ENCODE results near the gene TCF7L1.
A peak's percentile ranks its signal among the peaks of the same experiment; 100 is the strongest.

Gene TCF7L1

GRCh38 chr2:85163675-85164074 is 30.5 kb downstream of the TCF7L1 start:
- no peak; the same call in 2 of the 3 replicates for ATAC-seq

DNA sequence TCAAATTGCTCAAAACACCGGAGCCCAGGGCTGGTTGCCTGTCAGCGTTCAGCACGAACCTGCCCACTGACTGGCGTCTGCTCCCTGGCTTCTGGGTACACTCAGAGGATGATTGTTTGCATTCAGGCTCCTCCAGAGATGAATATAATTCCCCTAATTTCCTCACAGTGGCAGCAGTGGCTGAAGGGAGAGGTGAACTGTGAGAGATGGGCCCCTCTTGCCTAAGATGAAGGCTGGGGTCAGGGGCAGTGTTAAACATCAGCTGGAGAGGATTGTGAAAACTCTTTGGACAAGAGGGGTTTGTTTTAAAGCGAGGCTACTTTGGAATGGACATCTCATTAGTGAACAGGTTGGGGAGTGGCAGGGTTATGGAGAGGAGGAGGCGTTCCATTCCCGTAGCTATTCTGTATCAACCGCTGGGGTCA is 31.0 kb downstream of the TCF7L1 start:
- TF ChIP-seq TOX (CRISPR knock-in tag; IDR thresholded peaks at IDR 0.05; ENCODE audit: borderline replicate concordance) = no peak
- no peak for TF ChIP-seq ZC3H10 (CRISPR knock-in tag; IDR thresholded peaks at IDR 0.05)
- TF ChIP-seq ZFP30 (CRISPR knock-in tag; IDR thresholded peaks at IDR 0.05) = no peak
- no peak for TF ChIP-seq ZFP3 (CRISPR knock-in tag; IDR thresholded peaks at IDR 0.05)
- TF ChIP-seq ZNF70 (CRISPR knock-in tag; IDR thresholded peaks at IDR 0.05) = no peak
- peak; percentile 31; the same call in 1 of the 3 replicates for ATAC-seq

More at GRCh38 chr2:85163675-85164074, 30.5 kb downstream of the TCF7L1 start:
- no peak for TF ChIP-seq GLIS3 (CRISPR knock-in tag; IDR thresholded peaks at IDR 0.05)
- TF ChIP-seq ZNF565 (CRISPR knock-in tag; conservative IDR thresholded peaks at IDR 0.05; ENCODE audit: low read depth) = no peak
- no peak for TF ChIP-seq TCF4 (CRISPR knock-in tag; IDR thresholded peaks at IDR 0.05; ENCODE audit: borderline replicate concordance)
- no peak for TF ChIP-seq ZNF70 (CRISPR knock-in tag; IDR thresholded peaks at IDR 0.05)
- TF ChIP-seq ISL1 (CRISPR knock-in tag; IDR thresholded peaks at IDR 0.05) = no peak
- no peak for TF ChIP-seq OSR1 (CRISPR knock-in tag; IDR thresholded peaks at IDR 0.05)
- no peak for TF ChIP-seq CSDC2 (CRISPR knock-in tag; IDR thresholded peaks at IDR 0.05)
- no peak for TF ChIP-seq PPARA (CRISPR knock-in tag; IDR thresholded peaks at IDR 0.05; ENCODE audit: borderline replicate concordance)
- no peak for TF ChIP-seq BACH2 (CRISPR knock-in tag; IDR thresholded peaks at IDR 0.05; ENCODE audit: borderline replicate concordance)

DNA sequence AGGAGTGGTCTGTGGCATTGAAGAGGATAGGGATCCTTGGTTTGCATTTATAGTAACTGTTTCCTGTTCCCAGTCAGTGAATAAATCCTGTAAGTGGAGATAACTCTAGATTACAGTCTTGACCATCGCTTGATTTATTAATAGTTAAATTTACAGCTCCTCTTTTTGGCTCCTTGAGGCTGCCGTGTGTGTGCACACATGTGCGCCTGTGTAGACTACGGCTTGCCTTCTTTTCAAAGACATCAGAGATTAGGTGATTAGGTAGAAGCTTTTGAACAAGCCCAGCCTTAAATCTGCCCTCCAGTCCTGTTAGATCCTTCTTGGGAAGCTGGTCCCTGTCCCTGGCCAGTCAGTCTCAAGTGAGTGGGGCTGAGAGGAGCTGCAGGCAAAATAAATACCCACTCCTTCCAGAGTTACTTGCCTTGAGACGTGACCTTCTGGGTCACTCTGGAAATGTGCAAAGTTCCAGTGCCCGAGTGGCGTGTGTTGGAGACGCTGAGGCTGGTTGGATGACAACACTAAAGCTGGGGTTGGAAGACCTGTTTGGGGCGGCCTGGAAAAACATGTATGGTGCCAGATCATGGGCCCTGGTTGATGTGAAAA is 32.0 kb downstream of the TCF7L1 start:
- no peak for TF ChIP-seq ZFP30 (CRISPR knock-in tag; IDR thresholded peaks at IDR 0.05)
- no peak for TF ChIP-seq ZC3H10 (CRISPR knock-in tag; IDR thresholded peaks at IDR 0.05)
- TF ChIP-seq, protein P1, sequence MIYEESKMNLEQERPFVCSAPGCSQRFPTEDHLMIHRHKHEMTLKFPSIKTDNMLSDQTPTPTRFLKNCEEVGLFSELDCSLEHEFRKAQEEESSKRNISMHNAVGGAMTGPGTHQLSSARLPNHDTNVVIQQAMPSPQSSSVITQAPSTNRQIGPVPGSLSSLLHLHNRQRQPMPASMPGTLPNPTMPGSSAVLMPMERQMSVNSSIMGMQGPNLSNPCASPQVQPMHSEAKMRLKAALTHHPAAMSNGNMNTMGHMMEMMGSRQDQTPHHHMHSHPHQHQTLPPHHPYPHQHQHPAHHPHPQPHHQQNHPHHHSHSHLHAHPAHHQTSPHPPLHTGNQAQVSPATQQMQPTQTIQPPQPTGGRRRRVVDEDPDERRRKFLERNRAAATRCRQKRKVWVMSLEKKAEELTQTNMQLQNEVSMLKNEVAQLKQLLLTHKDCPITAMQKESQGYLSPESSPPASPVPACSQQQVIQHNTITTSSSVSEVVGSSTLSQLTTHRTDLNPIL (CRISPR knock-in tag; IDR thresholded peaks at IDR 0.05; ENCODE audit: low read depth) = no peak
- TF ChIP-seq CSDC2 (CRISPR knock-in tag; IDR thresholded peaks at IDR 0.05) = no peak
- TF ChIP-seq, protein P2, sequence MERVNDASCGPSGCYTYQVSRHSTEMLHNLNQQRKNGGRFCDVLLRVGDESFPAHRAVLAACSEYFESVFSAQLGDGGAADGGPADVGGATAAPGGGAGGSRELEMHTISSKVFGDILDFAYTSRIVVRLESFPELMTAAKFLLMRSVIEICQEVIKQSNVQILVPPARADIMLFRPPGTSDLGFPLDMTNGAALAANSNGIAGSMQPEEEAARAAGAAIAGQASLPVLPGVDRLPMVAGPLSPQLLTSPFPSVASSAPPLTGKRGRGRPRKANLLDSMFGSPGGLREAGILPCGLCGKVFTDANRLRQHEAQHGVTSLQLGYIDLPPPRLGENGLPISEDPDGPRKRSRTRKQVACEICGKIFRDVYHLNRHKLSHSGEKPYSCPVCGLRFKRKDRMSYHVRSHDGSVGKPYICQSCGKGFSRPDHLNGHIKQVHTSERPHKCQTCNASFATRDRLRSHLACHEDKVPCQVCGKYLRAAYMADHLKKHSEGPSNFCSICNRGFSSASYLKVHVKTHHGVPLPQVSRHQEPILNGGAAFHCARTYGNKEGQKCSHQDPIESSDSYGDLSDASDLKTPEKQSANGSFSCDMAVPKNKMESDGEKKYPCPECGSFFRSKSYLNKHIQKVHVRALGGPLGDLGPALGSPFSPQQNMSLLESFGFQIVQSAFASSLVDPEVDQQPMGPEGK (CRISPR knock-in tag; IDR thresholded peaks at IDR 0.05; ENCODE audit: borderline replicate concordance) = no peak
- no peak for TF ChIP-seq TSHZ2 (CRISPR knock-in tag; IDR thresholded peaks at IDR 0.05)
- TF ChIP-seq ZNF565 (CRISPR knock-in tag; conservative IDR thresholded peaks at IDR 0.05; ENCODE audit: low read depth) = no peak
- TF ChIP-seq SNAI2 (CRISPR knock-in tag; IDR thresholded peaks at IDR 0.05) = no peak
- no peak for TF ChIP-seq ESRRG (CRISPR knock-in tag; IDR thresholded peaks at IDR 0.05)
- ATAC-seq = no peak

- no peak for TF ChIP-seq TOX (CRISPR knock-in tag; IDR thresholded peaks at IDR 0.05; ENCODE audit: borderline replicate concordance)
- no peak for TF ChIP-seq ZFP30 (CRISPR knock-in tag; IDR thresholded peaks at IDR 0.05)
- ATAC-seq = no peak
Observed at GRCh38 chr2:85166021-85166420, 32.8 kb downstream of the TCF7L1 start.

DNA sequence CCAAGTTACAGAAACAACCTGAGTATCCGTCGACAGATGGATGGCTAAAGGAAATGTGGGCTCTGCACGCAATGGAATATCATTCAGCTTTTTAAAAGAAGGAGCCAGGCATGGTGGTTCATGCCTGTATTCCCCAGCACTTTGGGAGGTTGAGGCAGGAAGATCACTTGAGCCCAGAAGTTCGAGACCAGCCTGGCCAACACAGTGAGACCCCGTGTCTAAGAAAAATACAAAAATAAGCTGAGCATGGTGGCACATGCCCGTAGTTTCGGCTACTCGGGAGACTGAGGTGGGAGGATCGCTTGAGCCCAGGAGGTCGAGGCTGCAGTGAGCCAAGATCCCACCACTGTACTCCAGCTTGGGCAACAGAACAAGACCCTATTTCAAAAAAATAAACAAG is 34.3 kb downstream of the TCF7L1 start:
- ATAC-seq = no peak
- TF ChIP-seq TCF4 (CRISPR knock-in tag; IDR thresholded peaks at IDR 0.05; ENCODE audit: borderline replicate concordance) (no peak), ESRRG (CRISPR knock-in tag; IDR thresholded peaks at IDR 0.05) (no peak), CSRNP3 (CRISPR knock-in tag; IDR thresholded peaks at IDR 0.05) (no peak), ZFP30 (CRISPR knock-in tag; IDR thresholded peaks at IDR 0.05) (no peak), POU6F1 (CRISPR knock-in tag; IDR thresholded peaks at IDR 0.05; ENCODE audit: borderline replicate concordance, low read depth) (no peak), OSR1 (CRISPR knock-in tag; IDR thresholded peaks at IDR 0.05) (no peak), ZNF70 (CRISPR knock-in tag; IDR thresholded peaks at IDR 0.05) (no peak), ARNTL (CRISPR knock-in tag; IDR thresholded peaks at IDR 0.05; ENCODE audit: borderline replicate concordance, low read depth) (no peak)
- TF ChIP-seq, protein P2 (CRISPR knock-in tag; IDR thresholded peaks at IDR 0.05; ENCODE audit: borderline replicate concordance) = no peak
- TF ChIP-seq, protein P1 (CRISPR knock-in tag; IDR thresholded peaks at IDR 0.05; ENCODE audit: low read depth) = no peak

All from SK-N-SH treated with all-trans-retinoic acid at 6 μM for 48 hours (cell line).